Ishikawa (cell line): ENCODE measurements around the gene PACSIN3.

ENCODE experiments used
- MAX ChIP-seq: IDR thresholded peaks from 2 replicates; pipeline ENCODE4 v1.6.1; 2012
- REST ChIP-seq: IDR thresholded peaks from 2 replicates; pipeline ENCODE4 v1.6.1; 2012; ENCODE audit warnings: low read depth, mild to moderate bottlenecking
- TAF1 ChIP-seq: IDR thresholded peaks from 2 replicates; pipeline ENCODE4 v1.6.1; 2012; ENCODE audit warnings: low read depth, mild to moderate bottlenecking
- TF ChIP-seq, protein P1 (sequence below): IDR thresholded peaks from 2 replicates; pipeline ENCODE4 v1.6.1; 2012

- TF ChIP-seq MAX (no peak), TAF1 (no peak), REST (no peak)
- TF ChIP-seq, protein P1, sequence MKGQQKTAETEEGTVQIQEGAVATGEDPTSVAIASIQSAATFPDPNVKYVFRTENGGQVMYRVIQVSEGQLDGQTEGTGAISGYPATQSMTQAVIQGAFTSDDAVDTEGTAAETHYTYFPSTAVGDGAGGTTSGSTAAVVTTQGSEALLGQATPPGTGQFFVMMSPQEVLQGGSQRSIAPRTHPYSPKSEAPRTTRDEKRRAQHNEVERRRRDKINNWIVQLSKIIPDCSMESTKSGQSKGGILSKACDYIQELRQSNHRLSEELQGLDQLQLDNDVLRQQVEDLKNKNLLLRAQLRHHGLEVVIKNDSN = no peak
Measured at GRCh38 chr11:47163898-47164297, 22.3 kb downstream of the PACSIN3 start.
